HCEC 1CT (cell line): Measurements from ENCODE around the gene C6orf163.
A peak's percentile ranks its signal among the peaks of the same experiment; 100 is the strongest.

ENCODE experiments used
- DNase-seq: peaks from one replicate; pipeline ENCODE4 v3.0.0-alpha.2; 2017

C6orf163 gene

GRCh38 chr6:87357479-87358196 is 13.0 kb downstream of the C6orf163 start:
- DNase-seq = no peak

- DNase-seq = no peak
Observed at GRCh38 chr6:87364602-87365252, 20.1 kb downstream of the C6orf163 start.

- peak; percentile 7 for DNase-seq
Observed at GRCh38 chr6:87366072-87366827, 21.6 kb downstream of the C6orf163 start.

- DNase-seq = no peak
Observed at GRCh38 chr6:87366899-87367298, 22.3 kb downstream of the C6orf163 start.

GRCh38 chr6:87373377-87373776 is 28.8 kb downstream of the C6orf163 start:
- no peak for DNase-seq

GRCh38 chr6:87375315-87375714 is 30.7 kb downstream of the C6orf163 start:
- DNase-seq = no peak

GRCh38 chr6:87376643-87377042 is 32.0 kb downstream of the C6orf163 start:
- no peak for DNase-seq

- no peak for DNase-seq
Observed at GRCh38 chr6:87378947-87379346, 34.3 kb downstream of the C6orf163 start.

- DNase-seq = no peak
Observed at GRCh38 chr6:87382861-87383260, 38.2 kb downstream of the C6orf163 start.

GRCh38 chr6:87384038-87384437 is 39.4 kb downstream of the C6orf163 start:
- DNase-seq = no peak

GRCh38 chr6:87384449-87384848 is 39.8 kb downstream of the C6orf163 start:
- no peak for DNase-seq

- peak; percentile 33 for DNase-seq
Observed at GRCh38 chr6:87391334-87391733, 46.7 kb downstream of the C6orf163 start.

- DNase-seq = peak; percentile 58
Observed at GRCh38 chr6:87393026-87393622, 48.5 kb downstream of the C6orf163 start.

- DNase-seq = no peak
Observed at GRCh38 chr6:87395431-87395830, 50.8 kb downstream of the C6orf163 start.

- DNase-seq = no peak
Observed at GRCh38 chr6:87396595-87397392, 52.2 kb downstream of the C6orf163 start.

- no peak for DNase-seq
Observed at GRCh38 chr6:87397656-87398055, 53.0 kb downstream of the C6orf163 start.

GRCh38 chr6:87401832-87402231 is 57.2 kb downstream of the C6orf163 start:
- no peak for DNase-seq

GRCh38 chr6:87407561-87407900 is 62.9 kb downstream of the C6orf163 start:
- peak; percentile 18 for DNase-seq

GRCh38 chr6:87407901-87408720 is 63.5 kb downstream of the C6orf163 start, which contains the start of gene CFAP206:
TSS of gene CFAP206 (plus strand) at chr6:87407972. CDS start at chr6:87409840, 1,868 bp downstream.
- peak; percentile 84 for DNase-seq

GRCh38 chr6:87408721-87409155 is 64.1 kb downstream of the C6orf163 start:
- no peak for DNase-seq
